Skeletal muscle tissue (tissue), 4 donors: ENCODE data around the gene B3GALNT2. TPM values are rescaled to one million over a fixed set of nuclear protein-coding genes. Genes with fewer than 3 reads are reported as not detected.

ENCODE experiments used
- H3K27ac ChIP-seq: one replicate; pipeline ENCODE4 v1.7.0; 2013; ENCODE audit warnings: mild to moderate bottlenecking, low read depth, low read length, inconsistent platforms
- H3K27me3 ChIP-seq, 3 donors: one replicate each; pipeline ENCODE4 v1.7.0; 2013; ENCODE audit warnings: low read length in 3 of 3; ENCODE audit not compliant: control insufficient read depth in 3 of 3, insufficient read depth in 3 of 3
- H3K36me3 ChIP-seq, 3 donors: one replicate each; pipeline ENCODE4 v1.7.0; 2013; ENCODE audit warnings: low read length in 3 of 3; ENCODE audit not compliant: control insufficient read depth in 3 of 3, insufficient read depth in 3 of 3
- H3K4me1 ChIP-seq, 3 donors: one replicate each; pipeline ENCODE4 v1.7.0; 2013; ENCODE audit warnings: low read length in 3 of 3, mild to moderate bottlenecking in 3 of 3; ENCODE audit not compliant: control insufficient read depth in 3 of 3, insufficient read depth in 3 of 3
- H3K4me3 ChIP-seq, 3 donors: one replicate each; pipeline ENCODE4 v1.7.0; 2013; ENCODE audit warnings: low read length in 3 of 3
- H3K9ac ChIP-seq, 3 donors: one replicate each; pipeline ENCODE4 v1.7.0; 2013; ENCODE audit warnings: low read length in 3 of 3, mild to moderate bottlenecking in 3 of 3, moderate library complexity in 2 of 3, low read depth in 1 of 3
- H3K9me3 ChIP-seq, 3 donors: one replicate each; pipeline ENCODE4 v1.7.0; 2013; ENCODE audit warnings: low read length in 3 of 3; ENCODE audit not compliant: control insufficient read depth in 3 of 3
- total RNA-seq: library from RNA; depleted of rRNA; stranded (reverse); fragments of >200 nt; gene quantifications from one replicate; pipeline ENCODE4 v1.2.3, GENCODE V29; 2014
- donor health status: Osteomylitis.

The B3GALNT2 gene
- total RNA-seq, 1 donor from 2014 or later: 48.5 TPM

DNA sequence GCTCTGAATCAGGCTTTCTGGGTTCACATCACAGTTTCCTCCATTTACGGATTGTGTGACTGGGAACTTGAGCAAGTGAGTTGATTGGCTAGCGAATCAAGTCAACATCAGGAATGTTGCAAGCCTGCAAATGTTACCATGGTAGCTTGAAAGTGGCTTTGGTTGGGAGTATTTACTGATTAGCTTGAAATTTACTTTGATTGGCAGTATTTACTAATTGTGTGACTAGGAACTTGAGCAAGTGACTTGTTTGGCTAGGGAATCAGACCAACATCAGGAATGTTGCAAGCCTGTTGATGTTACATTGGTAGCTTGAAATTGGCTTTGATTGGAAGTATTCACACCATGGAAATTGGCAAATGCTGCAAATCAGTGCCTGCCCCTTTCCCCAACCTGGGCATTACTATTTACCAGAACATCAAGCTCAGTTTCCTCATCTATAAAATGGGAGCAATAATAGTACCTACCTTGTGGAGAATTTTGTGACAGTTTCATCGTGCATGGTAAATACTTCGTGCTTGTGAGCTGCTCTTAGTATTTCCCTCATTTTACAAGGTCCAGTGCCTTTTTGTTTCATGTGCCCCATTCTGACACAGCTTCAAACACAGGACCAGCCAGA lies 23.1 kb upstream of the B3GALNT2 start:
- Histone ChIP-seq H3K4me1 (no peaks in the 10 kb centered on the region), H3K36me3 (no peaks in the 10 kb centered on the region), H3K9ac (no peak overlapping the region), H3K27ac (no peak overlapping the region), H3K4me3 (no peak overlapping the region), H3K9me3 (no peaks in the 10 kb centered on the region), H3K27me3 (no peaks in the 10 kb centered on the region)

DNA sequence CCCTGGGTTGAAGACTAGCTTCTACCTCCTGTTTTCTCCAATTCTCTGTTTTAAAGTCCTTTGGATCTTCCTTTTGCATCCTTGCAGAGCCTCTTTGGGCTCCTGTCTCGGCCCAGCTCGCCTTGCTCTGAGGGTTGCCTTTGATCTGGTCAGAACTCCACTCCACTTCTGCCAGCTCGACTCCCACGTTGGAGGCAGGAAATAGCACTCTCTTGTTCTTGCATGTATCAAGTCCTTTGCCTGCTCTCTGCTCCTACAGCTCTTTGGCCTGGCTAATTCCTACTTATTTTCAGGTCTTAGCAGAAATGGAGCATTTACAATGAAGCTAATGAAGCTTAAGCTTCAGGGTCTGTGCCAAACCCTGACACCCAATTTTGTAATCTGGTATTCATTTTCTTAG lies 21.1 kb upstream of the B3GALNT2 start:
- Histone ChIP-seq H3K9me3 (no peaks in the 10 kb centered on the region), H3K4me3 (no peak overlapping the region), H3K9ac (no peak overlapping the region), H3K27ac (no peak overlapping the region), H3K36me3 (no peaks in the 10 kb centered on the region), H3K4me1 (no peaks in the 10 kb centered on the region), H3K27me3 (no peaks in the 10 kb centered on the region)

DNA sequence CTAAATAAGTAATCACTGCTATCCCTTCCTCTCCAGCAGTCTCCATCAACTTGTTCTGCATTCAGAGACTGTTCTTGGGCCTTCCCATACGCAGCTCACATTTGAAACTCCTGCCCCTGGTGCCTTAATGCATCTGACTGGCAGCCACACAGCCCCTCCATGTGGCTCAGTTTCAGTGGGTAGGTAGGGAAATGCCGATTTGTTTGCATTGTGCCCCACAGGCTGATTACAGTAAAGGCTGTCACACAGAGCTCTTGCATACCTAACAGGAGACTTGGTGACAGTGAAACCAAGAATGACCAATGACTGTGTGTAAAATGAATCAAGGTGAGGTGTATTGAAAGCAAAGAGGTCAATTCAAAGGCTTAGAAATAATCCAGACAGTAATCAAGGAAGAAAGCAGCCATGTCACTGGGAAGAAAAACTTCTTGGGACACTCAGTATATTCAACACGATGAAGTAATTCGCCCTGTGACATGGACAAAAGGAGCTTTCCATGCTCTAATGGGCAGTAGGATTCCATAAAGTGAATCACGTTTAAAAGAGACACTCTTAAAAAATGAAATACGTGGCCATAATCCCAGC lies 12.7 kb upstream of the B3GALNT2 start:
- H3K4me3 ChIP-seq: no peak overlapping the region
- no peak overlapping the region for H3K9ac ChIP-seq
- H3K4me1 ChIP-seq: no peaks in the 10 kb centered on the region
- no peaks in the 10 kb centered on the region for H3K27me3 ChIP-seq
- no peak overlapping the region for H3K27ac ChIP-seq
- H3K36me3 ChIP-seq: no peaks in the 10 kb centered on the region
- H3K9me3 ChIP-seq: no peaks in the 10 kb centered on the region

DNA sequence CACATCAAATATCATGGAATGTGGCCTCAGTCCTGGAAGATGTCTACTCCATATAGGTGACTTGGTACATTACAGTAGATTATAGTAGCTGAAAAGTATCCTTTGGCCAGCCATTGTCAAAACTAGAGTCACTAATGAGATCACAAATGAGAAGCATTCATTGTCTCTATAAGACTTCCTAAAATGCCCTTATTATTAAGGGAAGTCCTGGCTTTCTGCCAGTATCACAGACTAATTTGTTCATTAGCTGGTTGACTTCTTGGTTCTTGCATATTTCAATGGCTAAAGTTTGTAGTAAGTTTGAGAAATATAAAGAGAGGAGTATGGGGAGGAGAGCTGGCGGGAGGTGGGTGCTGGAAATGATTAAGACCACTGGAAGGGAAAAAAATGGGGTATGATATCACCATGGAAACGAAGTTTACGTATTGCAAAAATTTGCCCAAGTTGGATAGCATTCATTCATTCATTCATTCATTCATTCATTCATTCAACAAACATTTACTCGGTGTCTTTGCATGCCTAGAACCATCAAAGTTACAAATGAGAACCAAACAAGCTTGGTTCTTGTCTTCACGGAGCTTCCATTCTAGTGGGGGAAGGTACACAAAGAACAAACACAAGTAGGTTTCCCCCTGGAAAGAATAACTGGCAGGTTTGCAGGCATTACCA lies 11.7 kb upstream of the B3GALNT2 start:
- H3K27me3 ChIP-seq: no peaks in the 10 kb centered on the region
- H3K9me3 ChIP-seq: no peaks in the 10 kb centered on the region
- H3K27ac ChIP-seq: no peak overlapping the region
- no peak overlapping the region for H3K9ac ChIP-seq
- H3K4me1 ChIP-seq: no peaks in the 10 kb centered on the region
- no peak overlapping the region for H3K4me3 ChIP-seq
- no peaks in the 10 kb centered on the region for H3K36me3 ChIP-seq

DNA sequence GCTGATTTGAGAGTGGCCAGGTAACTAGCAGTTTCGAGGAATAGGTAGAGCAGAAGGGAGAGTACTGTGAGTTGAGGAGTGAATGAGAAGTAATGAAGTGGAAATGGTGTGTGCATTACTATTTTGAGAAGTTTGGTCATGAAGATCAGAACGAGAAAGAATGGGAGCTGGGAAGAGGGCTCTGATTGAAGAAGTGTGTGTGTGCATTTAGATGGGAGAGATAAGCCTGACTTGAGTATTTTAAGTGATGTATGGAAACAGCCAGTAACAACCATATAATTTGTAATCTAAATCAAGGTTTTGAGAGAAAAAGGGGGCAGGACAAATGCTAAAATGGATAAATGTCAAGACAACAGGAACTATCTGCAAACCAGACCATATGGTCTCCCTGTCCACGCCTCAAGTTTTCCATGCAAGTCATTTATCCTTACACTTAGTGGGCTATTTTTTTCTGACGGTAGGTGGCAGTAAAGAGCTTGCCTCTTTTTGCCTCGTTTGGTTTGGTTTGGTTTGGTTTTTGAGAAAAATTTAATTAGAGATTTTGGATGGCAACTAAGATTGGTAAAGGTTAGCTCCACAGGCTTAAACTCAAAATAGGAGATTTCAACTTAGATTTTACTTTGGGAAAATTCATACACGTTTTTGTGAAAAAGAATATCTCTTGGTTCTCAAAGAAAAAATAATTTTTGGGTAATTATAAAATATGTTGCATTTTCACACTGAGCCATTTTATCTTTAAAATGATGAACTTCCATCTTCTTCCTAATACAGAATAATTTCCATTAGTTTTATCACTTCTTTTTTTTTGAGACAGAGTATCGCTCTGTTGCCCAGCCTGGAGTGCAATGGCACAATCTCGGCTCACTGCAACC lies 9.5 kb upstream of the B3GALNT2 start:
- H3K9me3 ChIP-seq: no peaks in the 10 kb centered on the region
- H3K9ac ChIP-seq: no peak overlapping the region
- H3K36me3 ChIP-seq: no peaks in the 10 kb centered on the region

DNA sequence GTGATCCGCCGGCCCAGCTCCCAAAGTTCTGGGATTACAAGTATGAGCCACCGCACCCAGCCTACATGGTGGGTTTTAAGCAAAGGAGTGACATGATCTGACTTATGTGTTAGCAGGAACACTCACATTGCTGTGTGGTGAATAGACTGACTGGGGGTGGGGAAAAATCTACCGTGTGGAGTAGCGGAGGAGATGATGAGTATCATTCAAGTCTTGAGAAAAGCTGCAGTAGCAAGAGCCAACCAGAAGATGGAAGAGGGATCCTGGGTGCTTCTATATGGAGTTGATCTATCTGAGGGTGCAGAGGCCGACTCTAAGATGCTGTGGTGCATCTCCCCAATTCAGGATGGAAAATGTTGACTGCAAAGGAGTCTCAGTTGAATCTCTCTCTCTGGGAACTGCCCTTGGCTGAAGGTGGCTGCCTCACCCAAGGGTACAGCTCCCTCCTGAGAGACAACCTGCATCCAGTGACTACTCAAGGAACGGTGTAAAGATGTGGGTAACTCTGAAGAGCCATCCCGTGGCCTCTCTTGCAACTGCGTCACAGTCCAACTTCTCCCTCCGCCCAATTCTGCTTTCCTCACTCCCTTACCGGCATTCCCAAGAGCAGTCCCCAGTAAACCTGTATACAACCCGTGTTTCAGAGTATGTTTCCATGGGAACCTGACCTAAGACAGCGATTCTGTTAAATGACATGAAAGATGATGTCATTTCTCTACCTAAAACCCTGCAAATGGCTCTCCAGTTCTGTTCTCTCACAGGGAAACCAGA lies 7.4 kb upstream of the B3GALNT2 start:
- no peak overlapping the region for H3K27ac ChIP-seq

More for the DNA sequence above, 9.5 kb upstream of the B3GALNT2 start:
- no peak overlapping the region for H3K4me3 ChIP-seq
- H3K27me3 ChIP-seq: no peaks in the 10 kb centered on the region
- no peaks in the 10 kb centered on the region for H3K4me1 ChIP-seq
- no peak overlapping the region for H3K27ac ChIP-seq

DNA sequence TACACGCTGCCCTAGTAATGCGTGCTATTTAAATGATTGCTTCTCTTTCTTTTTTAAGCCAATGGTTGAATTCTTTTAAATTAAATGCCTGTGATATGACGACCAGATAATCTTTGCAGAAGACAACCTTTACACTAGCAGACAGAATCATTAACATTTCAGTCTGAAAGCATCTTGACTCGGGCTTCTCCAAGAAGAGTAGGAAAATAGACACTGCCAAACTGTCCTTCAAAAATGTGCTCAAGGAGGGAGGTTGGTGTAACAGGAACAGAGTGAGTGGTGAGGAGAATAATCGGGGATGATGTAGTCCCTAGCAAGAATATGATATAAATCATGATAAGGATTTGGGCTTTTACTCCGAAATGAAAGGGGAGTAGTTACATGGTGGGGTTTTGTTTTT lies 6.6 kb upstream of the B3GALNT2 start:
- no peaks in the 10 kb centered on the region for H3K9me3 ChIP-seq
- no peaks in the 10 kb centered on the region for H3K36me3 ChIP-seq
- H3K9ac ChIP-seq: no peak overlapping the region
- no peak overlapping the region for H3K27ac ChIP-seq
- H3K4me3 ChIP-seq: no peak overlapping the region
- H3K4me1 ChIP-seq: no peaks in the 10 kb centered on the region
- H3K27me3 ChIP-seq: no peaks in the 10 kb centered on the region

More for the DNA sequence above, 7.4 kb upstream of the B3GALNT2 start:
- no peaks in the 10 kb centered on the region for H3K27me3 ChIP-seq
- no peak overlapping the region for H3K9ac ChIP-seq
- no peaks in the 10 kb centered on the region for H3K36me3 ChIP-seq
- H3K9me3 ChIP-seq: no peaks in the 10 kb centered on the region
- no peak overlapping the region for H3K4me3 ChIP-seq
- H3K4me1 ChIP-seq: no peaks in the 10 kb centered on the region

DNA sequence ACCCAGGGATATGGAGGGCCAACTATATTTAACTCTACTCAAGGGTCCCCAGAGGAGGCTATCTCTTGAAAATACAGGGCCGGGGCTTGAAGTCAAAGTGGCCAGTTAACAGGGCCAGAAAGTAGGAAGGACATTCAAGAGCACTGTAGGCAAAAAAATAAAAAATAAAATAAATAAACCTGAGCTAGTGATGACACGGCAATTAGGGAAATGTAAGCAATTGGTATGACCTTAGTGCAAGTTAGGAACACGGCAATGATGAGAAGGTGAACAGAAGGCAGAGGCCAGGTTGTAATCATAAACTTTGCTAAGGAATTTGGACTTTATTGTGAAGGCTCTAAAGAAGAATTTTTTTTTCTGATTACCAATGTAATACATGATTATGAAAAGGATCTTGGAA lies 3.4 kb upstream of the B3GALNT2 start:
- H3K4me1 ChIP-seq: peaks cover 0 to 1% (median under 1%) of the 10 kb centered on the region in 3 donors
- no peaks in the 10 kb centered on the region for H3K9me3 ChIP-seq
- no peaks in the 10 kb centered on the region for H3K36me3 ChIP-seq
- no peak overlapping the region for H3K27ac ChIP-seq
- no peak overlapping the region for H3K9ac ChIP-seq
- H3K4me3 ChIP-seq: no peak overlapping the region
- no peaks in the 10 kb centered on the region for H3K27me3 ChIP-seq

DNA sequence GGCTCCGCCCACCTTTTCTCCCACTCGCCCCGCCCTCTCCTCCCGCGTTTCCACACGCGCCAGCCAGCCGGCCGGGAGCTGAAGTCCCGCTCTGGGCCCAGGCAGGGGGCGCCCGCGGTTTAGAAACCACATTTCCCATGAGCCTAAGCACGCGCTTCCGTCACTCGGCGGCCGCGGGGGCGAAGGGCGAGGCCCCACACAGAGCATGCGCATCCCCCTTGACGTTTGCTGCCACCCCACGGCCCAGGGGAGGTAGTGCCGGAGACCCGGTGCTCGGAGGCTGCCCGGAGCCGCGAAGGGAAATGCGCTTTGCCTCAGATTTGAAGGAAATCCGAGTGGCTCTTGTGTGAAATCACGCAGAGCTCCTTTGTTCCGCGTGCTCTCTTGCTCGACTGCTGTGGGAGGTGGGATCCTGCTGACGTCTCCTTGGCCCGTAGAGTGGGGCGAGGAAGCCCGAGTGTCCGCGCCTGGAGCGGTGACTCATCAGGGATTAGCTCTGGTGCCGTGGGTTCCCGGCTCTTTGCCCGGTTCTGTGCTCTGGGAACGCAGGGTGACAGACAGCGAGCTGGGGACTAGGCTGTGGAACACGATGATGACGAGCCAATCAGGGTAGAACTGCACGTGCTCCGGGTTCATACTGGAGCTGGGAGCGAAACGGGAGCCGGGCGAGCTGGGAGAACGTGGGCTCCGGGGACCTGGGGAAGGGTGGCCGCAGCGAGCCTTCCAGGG lies 406 bp upstream of the B3GALNT2 start:
- Histone ChIP-seq H3K4me3 (peak overlapping the region; percentile 88 to 90 (median 89)), H3K27me3 (no peaks in the 10 kb centered on the region), H3K36me3 (no peaks in the 10 kb centered on the region), H3K4me1 (peaks cover 9 to 19% (median 13%) of the 10 kb centered on the region in 3 donors), H3K9ac (peak overlapping the region; percentile 93 to 98 (median 95)), H3K27ac (peak overlapping the region; percentile 99), H3K9me3 (no peaks in the 10 kb centered on the region)
